Loucy (cell line): ENCODE data around the gene RTF1.

Source experiments
- H2AFZ ChIP-seq: fragments of 200-600 bp; sonication (generic); 2 replicates; pipeline ENCODE4 v1.6.0; 2016; ENCODE audit warnings: antibody characterized with exemption, mild to moderate bottlenecking, low read length, moderate library complexity
- H3F3A ChIP-seq: fragments of 200-600 bp; 2 replicates; pipeline ENCODE4 v1.6.0; 2016; ENCODE audit warnings: antibody characterized with exemption, low read depth, mild to moderate bottlenecking
- H3K27me3 ChIP-seq: fragments of 200-600 bp; sonication (generic); 2 replicates; pipeline ENCODE4 v1.6.1; 2014; ENCODE audit warnings: low read length, mild to moderate bottlenecking; ENCODE audit not compliant: insufficient read depth, poor library complexity, severe bottlenecking
- H3K36me3 ChIP-seq: fragments of 200-600 bp; sonication (generic); 2 replicates; pipeline ENCODE4 v1.6.1; 2016; ENCODE audit warnings: low read length; ENCODE audit not compliant: insufficient read depth
- H3K4me1 ChIP-seq: fragments of 200-600 bp; sonication (generic); 2 replicates; pipeline ENCODE4 v1.5.1; 2014; ENCODE audit warnings: low read length, mild to moderate bottlenecking; ENCODE audit not compliant: insufficient read depth, poor library complexity, severe bottlenecking
- H3K4me2 ChIP-seq: fragments of 200-600 bp; sonication (generic); 2 replicates; pipeline ENCODE4 v1.6.0; 2014; ENCODE audit warnings: antibody characterized with exemption, low read length, low read depth, mild to moderate bottlenecking; ENCODE audit not compliant: poor library complexity, severe bottlenecking
- H3K4me3 ChIP-seq: fragments of 200-600 bp; sonication (generic); 2 replicates; pipeline ENCODE4 v1.5.1; 2014; ENCODE audit warnings: low read length, mild to moderate bottlenecking, mixed read lengths; ENCODE audit not compliant: poor library complexity, severe bottlenecking
- H3K79me2 ChIP-seq: fragments of 200-600 bp; sonication (generic); 2 replicates; pipeline ENCODE4 v1.6.1; 2014; ENCODE audit warnings: low read length; ENCODE audit not compliant: insufficient read depth
- H3K9ac ChIP-seq: fragments of 200-600 bp; sonication (generic); 2 replicates; pipeline ENCODE4 v1.6.0; 2014; ENCODE audit warnings: mild to moderate bottlenecking, low read depth, low read length, moderate library complexity; ENCODE audit not compliant: poor library complexity, severe bottlenecking
- H3K9me2 ChIP-seq: fragments of 200-600 bp; sonication (generic); replicated peaks from 2 replicates; pipeline ENCODE4 v1.6.1; 2016; ENCODE audit warnings: low read depth, low read length, mixed read lengths
- H3K9me3 ChIP-seq: fragments of 200-600 bp; sonication (generic); 2 replicates; pipeline ENCODE4 v1.6.1; 2014; ENCODE audit warnings: mild to moderate bottlenecking, antibody characterized with exemption, low read length, low read depth; ENCODE audit not compliant: insufficient read depth
- H4K20me1 ChIP-seq: fragments of 200-600 bp; sonication (generic); 2 replicates; pipeline ENCODE4 v1.6.0; 2014; ENCODE audit warnings: antibody characterized with exemption, low read length, mild to moderate bottlenecking; ENCODE audit not compliant: insufficient read depth, poor library complexity, severe bottlenecking
- CTCF ChIP-seq: fragments of 200-600 bp; sonication (generic); conservative IDR thresholded peaks from 2 replicates; pipeline ENCODE4 v1.5.1; 2014; ENCODE audit warnings: mild to moderate bottlenecking, antibody characterized with exemption, low read length
- EZH2phosphoT487 ChIP-seq: fragments of 200-600 bp; IDR thresholded peaks from 2 replicates; pipeline ENCODE4 v1.6.1; 2018; ENCODE audit warnings: antibody characterized with exemption, mild to moderate bottlenecking, moderate library complexity, borderline replicate concordance

Gene RTF1

GRCh38 chr15:41483115-41483514 lies 66.2 kb downstream of the RTF1 start:
- Histone ChIP-seq H3K79me2 (no peaks in the 10 kb centered on the region), H3K9me2 (no peaks in the 10 kb centered on the region), H3K27me3 (no peaks in the 10 kb centered on the region), H3K9me3 (no peaks in the 10 kb centered on the region), H3F3A (no peaks in the 10 kb centered on the region; the same call in 1 of the 2 replicates), H2AFZ (no peak overlapping the region), H3K4me2 (no peak overlapping the region), H3K4me3 (no peak overlapping the region), H3K36me3 (peaks cover 49% of the 10 kb centered on the region; the same call in 1 of the 2 replicates), H3K9ac (no peak overlapping the region), H3K4me1 (no peaks in the 10 kb centered on the region), H4K20me1 (no peaks in the 10 kb centered on the region)
- TF ChIP-seq EZH2phosphoT487 (no peak), CTCF (no peak)

- no peaks in the 10 kb centered on the region for H3K79me2 ChIP-seq
- H3K4me2 ChIP-seq: no peak overlapping the region
- H3F3A ChIP-seq: no peaks in the 10 kb centered on the region; the same call in 1 of the 2 replicates
- no peak overlapping the region for H3K9ac ChIP-seq
- no peaks in the 10 kb centered on the region for H4K20me1 ChIP-seq
- H3K4me1 ChIP-seq: no peaks in the 10 kb centered on the region
- H3K36me3 ChIP-seq: peaks cover 46% of the 10 kb centered on the region; the same call in 1 of the 2 replicates
- H2AFZ ChIP-seq: no peak overlapping the region
- no peak overlapping the region for H3K4me3 ChIP-seq
- no peaks in the 10 kb centered on the region for H3K27me3 ChIP-seq
- no peaks in the 10 kb centered on the region for H3K9me2 ChIP-seq
- TF ChIP-seq CTCF: no peak
- TF ChIP-seq EZH2phosphoT487: no peak
- H3K9me3 ChIP-seq: no peaks in the 10 kb centered on the region
Measured at GRCh38 chr15:41483519-41483918, 66.6 kb downstream of the RTF1 start.

- H3K4me1 ChIP-seq: peaks cover 5% of the 10 kb centered on the region
- H3K4me2 ChIP-seq: no peak overlapping the region
- H2AFZ ChIP-seq: no peak overlapping the region
- H3K79me2 ChIP-seq: no peaks in the 10 kb centered on the region
- H3K9me3 ChIP-seq: no peaks in the 10 kb centered on the region
- H3K4me3 ChIP-seq: no peak overlapping the region
- H4K20me1 ChIP-seq: no peaks in the 10 kb centered on the region
- no peak for TF ChIP-seq EZH2phosphoT487
- no peaks in the 10 kb centered on the region for H3K27me3 ChIP-seq
- no peak overlapping the region for H3K9ac ChIP-seq
- H3K36me3 ChIP-seq: peaks cover 30% of the 10 kb centered on the region; the same call in 1 of the 2 replicates
- H3F3A ChIP-seq: no peaks in the 10 kb centered on the region; the same call in 1 of the 2 replicates
- no peaks in the 10 kb centered on the region for H3K9me2 ChIP-seq
Measured at GRCh38 chr15:41484937-41485625, 68.2 kb downstream of the RTF1 start.

GRCh38 chr15:41486286-41486685 lies 69.4 kb downstream of the RTF1 start:
- H3K79me2 ChIP-seq: no peaks in the 10 kb centered on the region
- H2AFZ ChIP-seq: no peak overlapping the region
- H3K27me3 ChIP-seq: no peaks in the 10 kb centered on the region
- no peak overlapping the region for H3K9ac ChIP-seq
- H4K20me1 ChIP-seq: no peaks in the 10 kb centered on the region
- H3K4me1 ChIP-seq: peaks cover 5% of the 10 kb centered on the region
- H3K9me2 ChIP-seq: no peaks in the 10 kb centered on the region
- H3K36me3 ChIP-seq: peaks cover 18% of the 10 kb centered on the region; the same call in 1 of the 2 replicates
- no peaks in the 10 kb centered on the region for H3K9me3 ChIP-seq
- no peaks in the 10 kb centered on the region; the same call in 1 of the 2 replicates for H3F3A ChIP-seq
- TF ChIP-seq CTCF: no peak
- TF ChIP-seq EZH2phosphoT487: no peak
- H3K4me3 ChIP-seq: no peak overlapping the region
- no peak overlapping the region for H3K4me2 ChIP-seq
